Epidermal melanocyte (primary cell): ENCODE data around the gene IMMT.

Experiments used
- DNase-seq: peaks from one replicate; pipeline ENCODE4 v3.0.0; 2011; ENCODE audit warnings: low spot score; ENCODE audit not compliant: insufficient read length

IMMT gene

GRCh38 chr2:86226636-86227520 is 31.6 kb upstream of the IMMT start:
- no peak for DNase-seq

GRCh38 chr2:86226070-86226469 is 30.8 kb upstream of the IMMT start:
- DNase-seq, result no peak

- DNase-seq, result no peak
Observed at GRCh38 chr2:86225581-86225980, 30.3 kb upstream of the IMMT start.

GRCh38 chr2:86224645-86225355 is 29.5 kb upstream of the IMMT start:
- DNase-seq, result no peak

- DNase-seq, result no peak
Observed at GRCh38 chr2:86223927-86224560, 28.8 kb upstream of the IMMT start.

GRCh38 chr2:86223140-86223926 is 28.1 kb upstream of the IMMT start:
- DNase-seq, result no peak

GRCh38 chr2:86221066-86221684 is 25.9 kb upstream of the IMMT start:
- DNase-seq, result no peak

GRCh38 chr2:86219896-86220295 is 24.6 kb upstream of the IMMT start:
- DNase-seq, result no peak

GRCh38 chr2:86218124-86218523 is 22.9 kb upstream of the IMMT start:
- no peak for DNase-seq

- DNase-seq, result no peak
Observed at GRCh38 chr2:86216575-86217555, 21.6 kb upstream of the IMMT start.

GRCh38 chr2:86214503-86214832 is 19.2 kb upstream of the IMMT start:
- no peak for DNase-seq

- DNase-seq, result no peak
Observed at GRCh38 chr2:86213699-86214502, 18.6 kb upstream of the IMMT start.

- DNase-seq, result no peak
Observed at GRCh38 chr2:86213056-86213455, 17.8 kb upstream of the IMMT start.

- DNase-seq, result no peak
Observed at GRCh38 chr2:86211796-86212188, 16.5 kb upstream of the IMMT start.

- no peak for DNase-seq
Observed at GRCh38 chr2:86211033-86211795, 16.0 kb upstream of the IMMT start.

- DNase-seq, result no peak
Observed at GRCh38 chr2:86204458-86204857, 9.2 kb upstream of the IMMT start.

- no peak for DNase-seq
Observed at GRCh38 chr2:86203614-86204013, 8.4 kb upstream of the IMMT start.

GRCh38 chr2:86202702-86203101 is 7.4 kb upstream of the IMMT start:
- no peak for DNase-seq
